K562 (cell line): ENCODE results near the gene MYL3. TPM values are rescaled to one million over a fixed set of nuclear protein-coding genes. Genes with fewer than 3 reads are reported as not detected.

Experiments
- ELF4 ChIP-seq: fragments of 450-650 bp; formaldehyde crosslinking; IDR thresholded peaks from 2 replicates; pipeline ENCODE4 v1.4.0; 2022; ENCODE audit warnings: missing genetic modification characterization
- FOXP1 ChIP-seq: sonication (generic); formaldehyde crosslinking; IDR thresholded peaks from 2 replicates; pipeline ENCODE4 v1.8.0; 2022; ENCODE audit warnings: mild to moderate bottlenecking, missing genetic modification reagents
- MAX ChIP-seq: sonication (generic); formaldehyde crosslinking; IDR thresholded peaks from 2 replicates; pipeline ENCODE4 v1.9.0; 2022; ENCODE audit warnings: mild to moderate bottlenecking, missing genetic modification reagents
- OTX1 ChIP-seq: fragments of 450-650 bp; formaldehyde crosslinking; IDR thresholded peaks from 2 replicates; pipeline ENCODE4 v1.4.0; 2022; ENCODE audit warnings: mild to moderate bottlenecking
- ZBTB26 ChIP-seq: fragments of 450-650 bp; formaldehyde crosslinking; IDR thresholded peaks from 2 replicates; pipeline ENCODE4 v1.4.0; 2022; ENCODE audit warnings: missing genetic modification characterization
- ZNF512 ChIP-seq: IDR thresholded peaks from 2 replicates; pipeline ENCODE4 v1.6.1; 2016; ENCODE audit warnings: missing genetic modification characterization, missing compliant biosample characterization
- polyA plus RNA-seq, 8 experiments: library from polyadenylated mRNA; depleted of rRNA in 4 of 8; stranded (reverse) in 5 of 8; unstranded in 3 of 8; fragments of >200 nt; fragmentation: Nextera tagmentation in 2 of 8; fragmentation: Illumina TruSeq in 1 of 8; extraction: Ambion mirVana in 2 of 8; extraction: Trizol in 1 of 8; gene quantifications; 2 replicates each; pipeline versions ENCODE4 v1.2.1 to v1.2.3, GENCODE V29; 2011 to 2014; ENCODE audit warnings: inconsistent platforms in 1 of 8, missing spikeins in 1 of 8
- total RNA-seq, 7 experiments: library from RNA; depleted of rRNA in 6 of 7; stranded (reverse); fragments of >200 nt in 6 of 7; fragmentation: Illumina TruSeq in 2 of 7; extraction: Trizol in 2 of 7; gene quantifications; 2 replicates each; pipeline versions ENCODE4 v1.2.1 to v1.2.3, GENCODE V29; 2011 to 2021; ENCODE audit warnings: low replicate concordance in 1 of 7

MYL3 gene
- total and polyA plus RNA-seq, 9 of the 15 experiments (the other 6 are each of a cell fraction or from before 2014, with no cell fraction given) = 0.14 to 0.45 TPM; not detected in 7

- TF ChIP-seq ZBTB26 = 0 out of 2 replicates have a peak, but pooled peaks have one; percentile 56
- 0 out of 2 replicates have a peak, but pooled peaks have one; percentile 41 for TF ChIP-seq OTX1 (CRISPR knock-in tag)
- 0 out of 2 replicates have a peak, but pooled peaks have one; percentile 18 for TF ChIP-seq ELF4 (CRISPR knock-in tag)
- TF ChIP-seq ZNF512 (tag) = peak; percentile 92
- TF ChIP-seq MAX (CRISPR knock-in tag) = peak; percentile 49; the same call in 1 of the 2 replicates
- no peak for TF ChIP-seq FOXP1 (CRISPR knock-in tag)
These were observed 5.5 kb downstream of the MYL3 start (continued) for GRCh38 chr3:46857485-46858341.
